GM10847 (cell line): Measurements from ENCODE around the gene SPINK4.

Experiments used
- POLR2A ChIP-seq: IDR thresholded peaks from 2 replicates; pipeline ENCODE4 v1.6.1; 2011; ENCODE audit not compliant: insufficient read length; ENCODE audit errors: extremely low read depth

Gene SPINK4

DNA sequence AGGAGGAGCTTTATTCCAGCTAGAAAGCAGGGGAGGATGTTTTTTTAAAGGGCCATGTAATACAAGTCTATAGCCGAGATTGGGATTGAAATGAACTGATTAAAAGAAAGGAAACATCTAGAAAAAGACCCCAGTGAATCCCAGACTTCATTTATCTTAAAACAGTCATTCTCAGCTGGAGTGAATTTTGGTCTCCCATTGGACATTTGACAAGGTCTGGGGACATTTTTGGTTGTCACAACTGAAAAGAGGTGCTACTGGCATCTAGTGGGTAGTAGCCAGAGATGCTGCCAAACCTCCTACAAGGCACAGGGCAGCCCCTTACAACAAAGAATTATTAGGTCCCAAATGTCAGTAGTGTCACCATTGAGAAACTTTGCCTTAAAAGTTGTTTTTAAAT, 16.3 kb upstream of the SPINK4 start:
- no peak for TF ChIP-seq POLR2A

DNA sequence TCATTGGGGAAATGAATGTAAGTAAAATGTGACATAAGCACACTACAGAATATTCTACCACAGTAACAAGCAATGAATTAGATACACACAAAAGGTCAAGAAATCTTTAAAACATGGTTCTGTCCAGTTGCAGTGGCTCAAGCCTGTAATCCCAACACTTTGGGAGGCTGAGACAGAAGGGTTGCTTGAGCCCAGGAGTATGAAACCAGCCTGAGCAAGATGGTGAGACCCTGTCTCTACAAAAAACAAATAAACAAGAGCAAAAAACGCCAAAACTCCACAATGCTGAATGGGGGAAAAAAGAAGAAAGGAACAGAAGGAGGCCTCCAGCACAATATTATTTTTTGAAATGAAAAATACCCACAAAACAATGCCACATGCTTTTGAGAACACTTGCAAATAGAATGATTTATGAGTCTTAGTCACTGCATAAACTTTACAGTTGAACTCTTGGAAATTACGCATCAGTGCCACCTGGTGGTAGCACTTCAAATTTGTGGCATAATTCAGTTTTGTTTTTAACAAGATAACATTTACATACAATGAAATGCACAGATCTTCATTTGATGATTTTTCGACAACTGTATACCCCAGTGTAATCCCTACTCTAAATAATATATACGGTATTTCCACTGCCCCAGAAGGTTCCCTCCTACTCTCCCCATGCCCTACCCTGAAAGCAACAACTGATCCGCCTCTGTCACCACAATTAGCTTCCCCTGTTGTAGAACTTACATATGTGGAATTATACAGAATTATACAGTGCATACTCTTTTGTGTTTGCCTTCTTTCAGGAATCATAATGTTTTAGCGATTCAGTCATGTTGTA, 14.4 kb upstream of the SPINK4 start:
- TF ChIP-seq POLR2A: no peak

DNA sequence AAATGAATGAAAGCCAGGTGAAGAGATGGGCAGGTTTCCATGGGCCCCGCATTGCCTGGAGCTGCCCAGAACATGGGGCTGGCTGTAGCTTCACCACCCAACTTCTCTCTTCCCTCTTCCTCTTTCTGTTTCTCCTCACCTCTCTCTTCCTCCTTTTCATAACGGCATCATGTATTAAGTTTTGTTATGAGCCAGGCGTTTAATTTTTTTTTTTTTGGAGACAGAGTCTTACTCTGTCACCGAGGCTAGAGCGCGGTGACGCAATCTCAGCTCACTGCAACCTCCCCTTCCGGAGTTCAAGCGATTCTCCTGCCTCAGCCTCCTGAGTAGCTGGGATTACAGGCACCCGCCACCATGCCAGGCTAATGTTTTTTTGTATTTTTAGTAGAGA, 13.0 kb upstream of the SPINK4 start:
- no peak for TF ChIP-seq POLR2A

DNA sequence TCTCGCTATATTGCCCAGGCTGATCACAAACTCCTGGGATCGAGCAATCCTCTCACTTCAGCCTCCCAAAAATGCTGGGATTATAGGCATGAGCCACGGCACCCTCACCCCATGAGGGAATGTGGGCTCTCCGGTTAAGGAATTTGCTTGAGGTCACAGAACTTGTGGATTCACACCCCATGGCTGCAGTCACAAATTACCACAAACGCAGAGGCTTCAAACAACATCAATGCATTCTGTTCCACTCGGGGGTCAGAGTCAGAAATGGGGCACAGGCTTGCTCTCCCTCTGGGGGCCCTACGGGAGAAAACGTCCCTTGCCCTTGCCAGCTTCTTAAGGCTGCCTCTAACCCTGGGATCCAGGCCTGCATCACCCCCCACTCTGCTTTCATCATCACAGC, 12.2 kb upstream of the SPINK4 start:
- TF ChIP-seq POLR2A: no peak

DNA sequence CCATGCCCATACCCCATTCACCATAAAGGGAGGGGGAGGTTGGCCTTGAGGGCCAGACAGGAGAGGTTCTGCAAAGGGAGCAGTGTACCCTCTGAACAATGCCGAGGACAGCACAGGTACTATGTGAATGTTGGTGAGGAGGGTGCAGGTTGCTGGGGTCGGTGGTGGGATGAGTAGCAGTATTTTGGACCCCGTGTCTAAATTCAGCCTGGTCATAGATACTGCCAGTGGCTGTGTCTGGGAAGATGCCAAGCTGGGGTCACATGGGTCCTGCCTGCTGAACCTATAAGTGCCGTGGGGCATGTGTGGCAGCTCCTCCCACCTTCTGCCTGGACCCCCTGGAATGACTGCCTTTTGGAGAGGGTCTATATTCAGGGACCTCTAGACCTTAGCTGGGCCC, 11.4 kb upstream of the SPINK4 start:
- no peak for TF ChIP-seq POLR2A

DNA sequence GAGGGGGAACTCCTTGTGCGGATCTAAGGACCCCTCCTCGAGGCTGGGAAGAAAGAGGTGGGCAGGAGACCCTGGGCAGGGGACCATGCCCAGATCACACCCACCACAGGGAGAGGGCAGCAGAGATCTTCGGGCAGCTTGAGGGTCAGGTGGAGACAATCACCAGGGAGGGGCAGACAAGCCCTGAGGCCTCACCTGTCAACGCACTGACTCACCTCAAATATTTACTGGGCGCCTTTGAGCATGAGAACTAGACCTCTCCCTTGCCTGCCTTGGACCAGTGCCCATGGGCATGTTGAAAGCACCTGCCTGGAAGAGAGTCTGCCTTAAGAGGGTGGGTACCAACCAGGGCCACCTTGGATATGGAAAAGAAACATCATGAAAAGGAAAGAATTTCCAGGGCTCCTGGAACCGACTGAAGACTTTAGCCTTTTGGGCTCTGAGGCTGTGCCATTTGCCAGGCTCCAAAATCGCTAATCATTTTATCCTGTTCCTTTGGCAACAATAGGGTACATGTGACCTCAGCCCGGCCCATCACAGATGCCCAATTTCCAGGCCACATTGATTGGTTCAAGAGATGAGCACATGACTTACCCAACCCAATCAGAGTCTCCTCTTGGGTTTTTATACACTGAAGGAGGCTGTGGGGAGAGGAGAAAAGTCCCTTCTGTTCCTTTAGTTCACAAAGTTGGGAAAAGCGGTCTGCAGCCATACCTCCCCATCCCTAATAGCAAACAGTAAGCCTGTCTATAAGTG, 10.4 kb upstream of the SPINK4 start:
- TF ChIP-seq POLR2A: no peak

DNA sequence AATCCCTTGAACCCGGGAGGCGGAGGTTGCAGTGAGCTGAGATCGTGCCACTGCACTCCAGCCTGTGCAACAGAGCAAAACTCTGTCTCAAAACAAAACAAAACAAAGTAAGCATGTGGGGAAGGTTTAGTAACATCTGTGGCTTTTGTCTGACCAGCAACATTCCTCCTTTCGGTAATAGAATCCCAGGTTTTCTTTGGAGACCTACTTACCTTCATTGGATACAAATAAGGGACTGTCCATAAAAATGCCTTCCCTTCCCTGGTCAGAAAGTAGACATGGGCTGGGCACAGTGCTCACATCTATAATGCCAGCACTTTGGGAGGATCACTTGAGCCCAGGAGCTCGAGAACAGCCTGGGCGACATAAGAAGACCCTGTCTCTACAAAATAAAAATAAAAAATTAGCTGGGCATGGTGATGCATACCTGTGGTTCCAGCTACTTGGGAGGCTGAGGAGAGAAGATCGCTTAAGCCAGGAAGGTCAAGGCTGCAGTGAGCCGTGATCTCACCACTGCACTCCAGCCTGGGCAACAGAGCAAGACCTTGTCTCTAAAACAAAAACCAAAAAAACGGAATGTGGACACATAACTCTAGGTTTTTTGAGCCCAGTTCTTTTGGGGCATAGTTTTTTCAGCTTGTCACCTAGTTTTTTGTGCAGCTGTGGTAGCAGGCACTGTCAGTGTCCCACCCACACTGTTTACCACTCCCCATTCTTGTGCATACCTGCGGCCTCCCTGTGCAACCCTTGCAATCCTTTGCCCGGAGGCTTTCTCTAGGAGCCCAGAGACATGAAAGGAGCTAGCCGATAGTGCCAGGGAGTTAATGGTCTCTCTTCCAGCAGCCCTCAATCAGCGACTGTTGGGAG, 9.0 kb upstream of the SPINK4 start:
- no peak for TF ChIP-seq POLR2A

DNA sequence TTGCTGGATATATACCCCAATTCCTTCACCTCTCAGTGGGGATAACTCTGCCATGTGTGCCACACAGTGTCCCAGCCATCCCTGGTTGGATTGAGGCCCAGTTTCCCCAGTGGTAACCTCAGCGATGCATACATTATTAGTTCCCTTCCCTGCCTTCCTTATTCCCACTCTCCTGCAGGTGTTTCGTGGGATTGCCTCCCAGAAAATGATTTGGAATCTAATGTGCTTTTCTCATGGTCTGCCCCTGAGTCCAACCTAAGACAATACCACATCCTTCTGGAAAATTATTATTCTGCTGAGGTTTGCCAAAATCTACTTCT, 8.4 kb upstream of the SPINK4 start:
- no peak for TF ChIP-seq POLR2A

DNA sequence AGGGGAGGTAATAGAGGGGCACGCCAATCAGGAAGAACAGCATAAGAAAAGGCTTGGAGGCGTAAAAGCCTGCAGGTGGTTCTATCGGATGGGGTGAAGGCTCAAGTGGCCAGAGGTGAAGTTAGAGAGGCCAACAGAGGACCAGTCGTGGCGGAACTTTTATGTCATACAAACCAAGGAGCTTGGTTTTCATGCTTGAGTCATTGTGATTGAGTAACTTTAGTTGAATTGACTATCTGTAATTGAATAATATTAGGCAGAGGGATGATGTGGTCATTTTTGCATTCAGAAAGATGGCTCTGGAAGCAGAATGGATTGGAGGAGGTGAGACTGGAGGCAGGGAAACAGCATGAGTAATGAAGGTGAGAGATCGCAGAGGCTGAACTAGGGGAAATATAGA, 7.2 kb upstream of the SPINK4 start:
- TF ChIP-seq POLR2A: no peak

DNA sequence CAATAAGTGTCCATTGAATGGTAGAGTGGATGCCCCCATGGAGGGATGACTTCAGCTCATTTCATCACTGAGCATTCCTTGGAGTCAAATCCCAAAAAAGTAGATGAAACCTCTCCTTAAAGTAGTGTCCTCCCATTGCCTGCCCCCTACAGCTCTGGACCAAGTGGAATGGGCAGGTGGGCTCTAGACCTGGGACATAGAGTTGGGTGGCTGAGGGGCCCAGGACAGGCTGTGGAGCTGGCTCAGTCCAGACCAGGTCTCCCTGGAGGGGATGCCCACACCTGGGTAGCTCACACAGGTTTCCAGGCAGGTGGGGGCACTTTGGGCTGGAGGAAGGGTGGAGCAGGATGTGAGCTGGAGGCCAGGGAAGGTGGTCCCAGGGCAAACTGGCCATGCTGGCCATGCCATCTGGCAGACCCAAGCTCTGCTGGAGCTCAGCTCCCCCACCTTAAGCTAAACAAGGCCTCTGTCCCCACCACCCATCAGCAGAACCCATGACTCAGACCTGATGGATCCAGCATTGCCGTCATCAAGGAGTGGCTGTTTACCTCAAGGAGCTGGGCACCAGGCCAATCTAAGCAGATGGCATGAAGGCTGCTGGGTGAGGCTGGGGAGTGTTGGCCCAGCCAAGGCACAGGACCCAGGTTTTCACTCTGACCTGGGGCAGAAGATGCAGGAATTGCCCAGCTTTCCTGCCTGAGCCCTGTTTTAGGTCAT, 6.2 kb upstream of the SPINK4 start:
- TF ChIP-seq POLR2A: no peak

DNA sequence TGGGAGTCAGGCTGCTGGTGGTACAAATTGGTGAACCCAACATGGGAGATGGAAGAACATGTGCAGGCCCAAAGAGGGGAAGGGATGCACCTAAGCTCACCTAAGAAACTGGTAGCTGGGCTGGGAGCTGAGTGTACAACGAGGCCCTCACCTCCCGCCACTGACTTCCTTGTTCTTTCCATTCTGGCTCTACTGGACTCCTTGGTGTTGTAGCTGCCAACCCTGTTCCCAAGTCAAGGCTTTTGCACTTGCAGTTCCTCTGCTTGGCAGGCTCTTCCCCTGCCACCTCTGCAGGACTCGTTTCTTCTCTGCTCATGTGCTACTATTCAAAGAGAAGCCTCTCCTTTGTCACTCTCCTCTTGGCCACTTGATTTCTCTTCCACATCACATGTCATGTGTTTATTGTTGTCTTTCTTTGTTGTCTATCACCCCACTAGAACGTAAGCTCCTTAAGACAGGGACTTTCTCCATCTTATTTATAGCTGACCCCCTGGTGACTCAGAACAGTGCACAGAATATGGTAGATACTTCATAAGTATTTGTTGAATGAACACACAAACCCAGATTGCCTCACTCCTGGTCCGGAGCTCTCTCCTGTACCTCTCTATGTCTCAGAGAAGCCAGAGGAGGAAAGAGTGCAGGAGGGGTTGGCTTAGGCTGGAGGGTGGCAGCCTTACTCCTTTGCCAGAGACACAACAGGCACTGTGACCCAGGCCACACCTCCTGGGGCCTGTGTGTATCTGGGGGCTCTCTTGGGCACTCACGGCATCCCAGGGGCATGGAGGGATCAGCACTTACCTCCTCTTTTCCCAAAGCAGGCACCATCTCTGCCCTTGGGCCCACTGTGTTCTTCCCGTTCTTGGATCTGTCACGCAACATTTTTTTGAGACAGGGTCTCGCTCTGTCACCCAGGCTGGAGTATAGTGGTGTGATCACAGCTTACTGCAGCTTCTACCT, 5.2 kb upstream of the SPINK4 start:
- no peak for TF ChIP-seq POLR2A

DNA sequence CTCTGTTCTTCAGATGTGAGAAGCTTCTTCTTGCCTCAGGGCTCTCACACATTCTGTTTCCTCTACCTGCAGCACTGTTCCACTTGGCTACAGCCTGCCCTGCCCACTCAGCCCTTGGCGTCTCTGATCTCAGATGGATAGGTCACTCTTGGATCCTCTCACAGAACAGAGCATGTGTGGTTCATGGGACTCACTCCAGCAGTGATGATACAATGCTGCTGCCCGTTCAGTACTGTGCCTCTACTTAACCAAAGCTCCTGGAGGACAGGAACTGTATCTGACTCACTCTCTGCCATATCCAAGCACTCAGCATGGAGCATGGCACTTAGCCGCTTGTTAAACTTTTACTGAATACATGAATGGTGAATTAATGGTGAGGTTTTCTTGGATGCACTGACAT, 3.4 kb upstream of the SPINK4 start:
- TF ChIP-seq POLR2A: no peak

DNA sequence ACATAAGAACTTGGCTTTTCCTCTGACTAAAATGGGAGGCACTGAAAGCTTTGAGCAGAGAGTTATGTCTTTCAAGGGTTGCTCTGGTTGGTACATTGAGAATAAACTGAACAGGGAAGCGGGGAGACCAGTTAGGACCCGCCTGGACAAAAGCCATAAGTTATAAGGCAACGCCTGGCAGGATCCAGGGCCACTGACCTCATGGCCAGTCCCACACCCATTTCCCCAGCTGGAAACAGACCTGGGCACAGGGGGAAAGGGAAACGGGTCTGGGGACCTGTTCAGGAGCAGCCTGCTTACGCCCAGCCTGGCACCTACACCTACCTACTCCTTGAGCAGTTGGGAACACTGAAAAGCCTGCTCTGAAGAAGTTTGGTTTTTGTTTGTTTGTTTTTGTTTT, 1.3 kb downstream of the SPINK4 start:
- no peak for TF ChIP-seq POLR2A

DNA sequence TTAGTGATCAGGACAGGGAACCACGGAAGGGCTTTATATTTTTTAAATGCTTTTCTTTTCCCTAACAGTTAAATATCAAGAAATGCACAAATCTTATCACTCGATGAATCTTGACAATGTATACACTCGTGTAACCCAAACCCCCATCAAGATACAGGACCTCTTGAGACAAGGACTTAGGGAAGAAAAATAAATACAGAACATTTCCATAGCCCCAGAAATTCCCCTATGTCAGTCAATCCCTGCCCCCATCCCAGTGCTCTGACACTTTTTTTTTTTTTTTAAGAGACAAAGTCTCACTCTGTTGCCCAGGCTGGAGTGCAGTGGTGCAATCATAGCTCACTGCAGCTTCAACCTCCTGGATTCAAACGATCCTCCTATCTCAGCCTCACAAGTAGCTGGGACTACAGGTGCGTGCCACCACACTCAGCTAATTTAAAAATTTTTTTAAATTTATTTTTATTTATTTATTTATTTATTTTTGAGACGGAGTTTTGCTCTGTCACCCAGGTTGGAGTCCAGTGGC, 2.7 kb downstream of the SPINK4 start:
- no peak for TF ChIP-seq POLR2A
